NCI-H2081 (cell line): ENCODE data around the gene TUT4.

Experiments
- DNase-seq, 2 experiments: peaks; one replicate each; lab custom pipeline; 2025; lab: John Stamatoyannopoulos, UW

TUT4 gene

DNA sequence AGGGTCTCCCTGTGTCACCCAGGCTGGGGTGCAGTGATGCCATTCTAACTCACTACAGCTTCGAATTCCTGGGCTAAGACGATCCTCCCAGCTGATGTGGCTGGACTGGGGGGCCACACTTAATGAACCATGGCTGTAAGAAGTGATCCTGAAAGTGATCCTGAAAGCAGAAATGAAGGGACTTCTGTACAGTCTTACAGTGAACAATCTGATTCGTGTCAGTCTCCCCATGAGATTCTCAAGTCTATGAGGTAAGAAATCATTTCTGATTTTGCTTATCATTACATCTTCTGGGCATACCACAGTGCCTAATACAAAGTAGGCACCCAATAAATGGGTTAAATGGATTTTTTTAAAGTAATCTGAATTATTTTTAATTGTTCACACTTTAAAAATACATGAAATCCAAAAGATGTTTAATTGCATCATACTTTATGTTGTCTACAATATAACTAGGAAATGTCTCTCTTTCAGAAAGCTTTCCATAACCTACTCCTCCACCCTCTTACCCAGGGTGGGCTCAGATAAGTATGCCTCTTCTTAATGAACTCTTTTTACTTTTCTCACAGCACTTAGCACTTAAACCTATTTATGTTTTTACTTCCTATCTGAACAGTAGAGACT, 21.5 kb downstream of the TUT4 start:
- no peak for DNase-seq

DNA sequence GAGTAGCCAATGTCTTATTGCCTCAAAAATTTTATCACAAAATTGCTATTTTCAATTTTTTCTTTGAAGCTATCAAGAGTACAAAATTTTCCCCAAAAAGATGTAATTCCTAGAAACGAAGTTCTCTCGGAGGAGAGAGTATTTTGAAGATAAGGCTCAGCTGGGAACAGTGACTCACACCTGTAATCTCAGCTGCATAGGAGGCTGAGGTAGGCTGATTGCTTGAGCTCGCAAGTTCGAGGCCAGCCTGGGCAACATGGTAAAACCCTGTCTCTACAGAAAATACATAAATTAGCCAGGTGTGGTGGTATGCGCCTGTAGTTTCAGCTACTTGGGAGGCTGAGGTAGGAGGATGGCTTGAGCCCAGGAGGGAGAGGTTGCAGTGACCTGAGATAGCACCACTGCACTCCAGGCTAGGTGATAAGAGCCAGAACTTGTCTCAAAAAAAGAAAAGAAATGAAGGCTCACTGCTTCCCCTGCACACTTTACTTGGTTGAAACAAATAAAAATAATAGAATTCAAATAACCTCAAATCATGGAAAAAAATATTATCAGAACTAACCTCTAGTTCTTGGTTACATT, 22.2 kb downstream of the TUT4 start:
- no peak for DNase-seq

DNA sequence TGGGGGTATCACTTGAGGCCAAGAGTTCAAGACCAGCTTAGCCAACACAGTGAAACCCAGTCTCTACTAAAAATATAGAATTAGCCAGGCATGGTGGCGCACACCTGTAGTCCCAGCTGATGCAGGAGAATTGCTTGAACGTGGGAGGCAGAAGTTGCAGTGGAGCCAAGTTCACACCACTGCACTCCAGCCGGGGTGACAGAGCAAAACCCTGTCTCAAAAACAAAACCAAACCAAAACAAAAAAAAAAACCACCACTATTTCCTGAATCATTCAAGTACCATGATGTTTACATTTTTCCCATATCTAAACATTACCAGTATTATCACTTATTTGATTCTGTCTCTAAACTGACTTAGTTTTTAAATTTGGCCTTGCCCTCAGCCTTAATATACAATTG, 29.5 kb downstream of the TUT4 start:
- no peak for DNase-seq

DNA sequence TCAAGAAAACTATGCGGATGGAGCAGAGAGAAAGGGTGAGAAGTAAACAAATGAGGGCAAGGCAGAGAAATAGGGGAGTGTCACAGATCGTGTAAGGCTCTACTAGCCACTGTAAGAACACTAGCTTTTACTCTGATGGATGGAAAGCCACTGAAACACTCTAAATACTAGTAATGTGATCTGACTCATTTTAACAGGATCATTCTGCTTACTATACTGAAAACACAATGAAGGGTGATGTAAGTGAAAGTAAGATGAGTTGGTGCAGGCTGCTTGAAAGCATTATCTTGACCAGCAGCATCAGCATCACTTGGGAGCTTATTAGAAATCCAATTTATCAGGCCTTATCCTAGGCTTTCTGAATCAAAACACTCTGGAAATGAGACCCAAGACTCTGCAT, 32.7 kb downstream of the TUT4 start:
- no peak for DNase-seq

DNA sequence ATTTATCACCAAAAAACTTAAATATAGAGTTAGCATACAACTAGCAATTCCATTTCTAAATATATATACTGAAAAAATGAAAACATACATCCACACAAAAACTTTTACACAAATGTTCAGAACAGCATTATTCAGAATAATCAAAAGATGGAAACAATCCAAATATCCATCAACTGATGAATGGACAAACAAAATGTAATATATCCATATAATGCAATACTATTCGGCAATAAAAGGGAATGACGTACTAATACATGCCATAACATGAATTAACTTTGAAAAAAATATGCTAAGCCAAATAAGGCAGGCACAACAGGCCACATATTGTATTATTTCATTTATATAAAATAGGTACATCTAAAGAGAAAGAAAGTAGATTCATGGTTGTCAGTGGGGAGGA, 33.9 kb downstream of the TUT4 start:
- no peak for DNase-seq

DNA sequence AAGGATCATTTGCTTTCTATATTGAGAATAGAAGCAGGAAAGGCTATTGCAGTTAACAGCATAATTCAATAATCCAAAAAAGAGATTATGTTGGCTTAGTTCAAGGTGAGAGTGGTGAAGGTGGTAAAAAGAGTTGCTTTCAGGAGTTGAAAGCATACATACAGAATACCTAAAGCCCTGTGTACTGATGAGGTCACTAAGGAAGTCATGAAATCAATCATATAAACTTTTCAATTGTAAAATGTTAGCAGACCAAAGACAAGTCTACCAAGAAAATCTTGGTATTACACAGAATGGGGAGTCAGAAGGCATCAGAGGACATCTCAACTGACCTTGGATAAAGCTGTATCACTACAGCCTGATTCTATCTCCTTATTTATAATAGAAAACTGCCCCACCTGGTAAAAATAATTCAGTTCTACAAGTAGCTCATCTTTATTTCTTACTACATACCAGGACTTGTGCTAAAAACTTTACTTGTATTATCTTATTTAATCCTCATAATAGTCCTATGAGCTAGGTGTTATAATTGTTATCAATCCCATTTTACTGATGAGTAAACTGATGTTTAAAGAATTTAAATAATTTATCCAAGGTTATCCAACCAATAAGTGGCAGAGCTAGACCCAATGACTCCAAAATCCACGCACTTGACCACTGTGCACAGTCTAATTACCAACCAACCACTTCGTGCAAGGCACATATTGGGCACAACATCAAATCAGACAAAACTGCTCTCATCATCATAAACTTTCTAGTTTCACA, 40.9 kb downstream of the TUT4 start:
- DNase-seq = no peak

DNA sequence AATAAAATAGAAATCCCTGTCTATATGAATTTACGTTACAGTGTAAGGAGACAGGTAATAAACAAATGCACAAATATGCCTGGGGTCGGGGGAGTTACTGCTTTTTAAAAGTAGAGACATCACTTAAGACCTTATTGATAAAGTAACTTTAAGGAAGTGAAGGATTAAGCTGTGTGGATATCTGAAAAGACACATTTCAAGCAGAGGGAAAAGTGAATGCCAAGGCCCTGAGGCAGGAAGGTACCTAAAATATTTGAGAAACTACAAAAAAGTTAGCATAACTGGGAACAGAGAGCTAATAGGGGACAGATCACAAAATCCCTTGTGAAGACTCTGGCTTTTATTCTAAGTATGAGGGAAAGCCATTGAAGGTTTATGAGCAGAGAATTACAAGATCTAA, 41.5 kb downstream of the TUT4 start:
- no peak for DNase-seq

DNA sequence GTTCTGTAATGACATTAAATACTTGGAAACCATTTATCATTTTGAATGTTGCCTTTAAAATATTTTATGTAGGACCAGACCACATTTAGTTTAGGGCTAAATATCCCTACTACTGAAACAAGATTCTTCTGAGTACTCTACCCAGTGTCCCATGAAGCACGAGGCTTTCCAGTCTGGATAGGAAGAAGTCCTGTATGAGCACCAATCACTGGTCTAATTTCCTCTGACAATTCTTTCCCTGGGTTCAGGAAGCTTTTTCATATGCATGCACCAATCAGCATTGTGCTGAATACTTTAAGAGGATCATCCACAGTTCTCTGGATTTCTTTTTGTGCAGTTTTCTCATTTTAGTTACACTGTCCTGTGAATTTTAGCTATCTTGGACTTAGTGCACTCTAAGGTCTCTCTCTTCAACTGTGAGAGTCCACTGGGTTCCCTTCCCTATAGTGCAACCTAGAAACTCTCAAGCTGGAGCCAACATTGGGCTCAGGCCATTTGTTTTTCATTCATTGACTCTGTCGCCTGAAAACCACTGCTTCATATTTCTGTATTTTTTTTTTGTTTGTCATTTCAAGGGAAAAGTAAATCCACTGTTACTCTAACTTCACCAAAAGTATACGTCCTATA, 45.9 kb downstream of the TUT4 start:
- DNase-seq = no peak

DNA sequence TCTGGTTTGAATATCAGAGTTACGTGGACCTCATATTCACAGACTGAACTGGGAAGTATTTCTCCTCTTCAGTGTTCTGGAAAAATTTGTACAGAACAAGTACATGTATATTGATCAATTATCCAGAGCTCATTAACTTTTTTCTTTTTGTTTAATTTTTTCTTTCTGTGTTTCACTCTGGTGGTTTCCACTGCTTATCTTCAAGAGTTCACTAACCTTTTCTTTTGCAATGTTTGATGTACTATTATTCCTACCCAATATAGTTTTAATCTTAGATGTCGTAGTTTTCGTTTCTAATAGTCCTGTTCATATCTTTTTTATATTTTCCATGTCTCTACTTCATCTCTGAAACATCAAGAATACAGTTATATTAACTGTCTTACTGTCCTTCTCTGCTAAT, 46.5 kb downstream of the TUT4 start:
- DNase-seq = no peak

DNA sequence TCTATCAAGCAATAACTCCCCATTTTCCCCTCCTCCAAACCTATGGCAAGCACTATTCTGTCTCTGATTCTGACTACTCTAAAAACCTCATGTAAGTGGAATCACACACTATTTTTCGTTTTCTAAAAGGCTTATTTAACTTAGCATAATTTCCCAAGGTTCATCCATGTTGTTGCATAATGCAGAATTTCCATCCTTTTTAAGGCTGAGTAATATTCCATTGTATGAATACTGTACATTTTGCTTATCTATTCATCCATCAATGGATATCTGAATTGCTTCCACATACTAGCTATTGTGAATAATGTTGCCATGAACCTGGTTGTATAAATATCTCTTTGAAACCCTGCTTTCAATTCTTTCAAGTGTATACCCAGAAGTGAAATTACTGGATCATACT, 48.2 kb downstream of the TUT4 start:
- DNase-seq = no peak

DNA sequence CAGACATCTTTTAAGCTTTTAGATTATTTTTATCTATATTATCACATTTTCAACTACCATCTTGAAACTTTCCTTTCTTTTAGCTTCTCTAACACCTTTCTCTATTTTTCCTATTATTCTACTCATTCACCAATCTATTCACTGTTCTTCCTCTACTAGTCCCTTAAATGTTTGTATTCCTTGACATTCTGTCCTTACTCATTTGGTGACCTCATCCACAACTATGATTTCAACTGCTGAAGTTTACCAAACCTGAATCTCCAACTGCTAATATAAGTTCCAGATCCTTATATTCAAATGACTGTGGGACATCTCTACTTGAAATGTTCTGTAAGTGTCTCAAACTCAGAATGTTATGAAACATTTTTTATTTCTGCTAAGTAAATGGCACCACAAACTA, 49.2 kb downstream of the TUT4 start:
- no peak for DNase-seq

DNA sequence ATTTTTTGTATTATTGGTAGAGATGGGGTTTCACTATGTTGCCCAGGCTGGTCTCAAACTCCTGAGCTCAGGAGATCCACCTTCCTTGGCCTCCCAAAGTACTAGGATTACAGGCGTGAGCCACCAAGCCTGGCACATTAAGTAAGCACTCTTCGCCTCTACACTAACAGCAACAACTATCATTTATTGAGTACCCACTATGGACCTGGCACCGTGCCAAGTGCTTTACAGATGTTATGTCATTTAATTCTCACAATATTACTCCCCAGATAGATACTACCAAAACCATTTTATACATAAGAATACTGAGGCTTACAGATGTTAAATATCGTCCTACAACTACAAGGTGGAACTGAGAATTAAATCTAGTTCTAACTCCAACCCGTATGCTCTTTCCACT, 50.1 kb downstream of the TUT4 start:
- DNase-seq = no peak

DNA sequence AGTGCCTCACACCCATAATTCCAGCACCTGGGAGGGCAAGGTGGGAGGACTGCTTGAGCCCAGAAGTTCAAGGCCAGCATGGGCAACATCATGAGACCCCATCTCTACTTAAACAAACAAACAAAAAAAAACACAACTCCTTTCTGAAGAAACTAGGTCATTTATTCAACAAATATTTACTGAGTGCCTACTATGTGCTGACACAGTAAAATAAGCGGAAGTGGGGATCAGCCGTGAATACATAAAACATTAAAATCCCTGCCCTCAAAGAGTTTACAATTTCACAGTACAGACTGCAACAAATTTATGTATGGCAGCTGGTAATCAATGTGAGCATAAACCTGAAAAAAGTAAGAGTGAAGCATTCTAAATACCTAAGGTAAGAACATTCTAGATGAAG, 65.3 kb downstream of the TUT4 start:
- no peak for DNase-seq

DNA sequence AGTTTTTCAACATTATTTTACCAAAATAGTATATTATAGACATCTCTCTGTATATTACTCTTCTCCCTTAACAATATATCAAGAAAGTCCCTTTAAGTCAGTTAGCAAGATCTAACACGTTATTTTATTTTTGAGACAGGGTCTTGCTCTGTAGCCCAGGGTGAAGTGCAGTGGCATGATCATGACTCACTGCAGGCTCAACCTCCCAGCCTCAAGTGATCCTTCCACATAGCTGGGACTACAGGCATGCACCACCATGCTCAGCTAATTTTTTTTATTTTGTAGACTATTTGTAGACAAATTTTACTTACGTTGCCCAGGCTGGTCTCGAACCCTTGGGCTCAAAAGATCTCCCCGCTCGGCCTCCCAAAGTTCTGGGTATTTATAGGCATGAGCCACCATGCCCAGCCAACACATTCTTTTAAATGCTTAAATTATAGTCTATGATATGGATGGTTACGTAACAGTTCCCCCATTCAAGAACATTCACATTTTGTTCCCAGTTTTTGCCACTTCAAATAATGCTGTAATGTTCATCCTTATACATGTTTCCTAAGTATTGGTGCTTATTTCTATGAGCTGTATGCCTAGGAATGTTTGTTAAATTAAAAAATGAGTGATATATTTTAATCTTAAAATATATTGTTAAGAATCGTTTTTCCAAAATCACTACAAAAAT, 70.4 kb downstream of the TUT4 start:
- DNase-seq = no peak

DNA sequence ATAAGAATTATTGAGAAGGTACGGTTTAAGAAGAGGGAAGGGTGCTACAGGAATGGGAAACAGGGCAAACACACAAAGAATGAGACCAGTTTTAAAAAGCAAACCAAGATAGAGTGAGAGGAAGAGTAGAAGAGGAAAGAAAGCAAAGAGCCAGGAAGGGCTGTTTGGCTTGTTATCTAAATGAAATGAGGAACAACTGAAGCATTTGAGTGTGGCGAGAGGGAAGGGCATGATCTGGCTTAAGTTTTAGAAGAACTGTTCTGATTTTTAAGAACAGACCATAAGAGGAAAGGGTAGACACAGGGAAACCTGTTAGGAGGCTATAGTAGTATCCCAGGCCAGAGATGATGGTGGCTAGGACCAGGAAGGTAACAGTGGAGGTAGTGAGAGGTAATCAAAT, 73.8 kb downstream of the TUT4 start:
- no peak for DNase-seq

DNA sequence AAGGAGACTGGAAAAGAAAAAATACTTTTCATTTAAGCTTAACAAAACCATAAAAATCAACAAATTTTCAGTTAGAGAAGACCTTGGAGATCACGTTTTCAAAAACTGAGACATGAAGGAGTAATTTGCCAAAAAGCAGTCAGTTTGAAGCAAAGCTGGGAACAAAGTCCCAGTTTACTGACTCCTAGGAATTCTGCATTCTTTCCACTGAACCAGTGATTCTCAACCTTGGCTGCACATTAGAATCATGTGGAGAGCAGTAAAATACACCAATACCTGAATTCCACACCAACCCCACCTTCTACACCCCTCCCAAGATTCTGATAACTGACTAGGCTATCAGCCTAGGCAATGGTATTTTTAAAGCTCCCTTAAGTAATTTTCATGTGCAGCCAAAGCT, 75.0 kb downstream of the TUT4 start:
- no peak for DNase-seq

DNA sequence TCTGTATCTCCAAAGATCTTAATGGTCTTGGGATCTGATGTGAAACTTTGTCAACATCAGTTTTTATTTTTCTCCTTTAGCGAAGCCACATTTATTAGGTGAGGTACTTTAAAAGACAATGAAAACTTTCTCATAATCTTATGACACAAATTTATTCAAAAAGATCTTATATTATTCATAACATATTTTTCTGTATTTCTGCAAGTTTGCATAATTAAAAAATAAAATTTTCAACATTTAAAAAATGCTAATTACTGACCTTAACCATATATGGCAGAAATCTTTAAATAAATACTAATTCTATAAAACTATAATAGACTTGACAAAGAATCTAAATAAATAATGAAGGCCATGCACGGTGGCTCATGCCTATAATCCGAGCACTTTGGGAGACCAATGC, 75.9 kb downstream of the TUT4 start:
- DNase-seq = no peak

DNA sequence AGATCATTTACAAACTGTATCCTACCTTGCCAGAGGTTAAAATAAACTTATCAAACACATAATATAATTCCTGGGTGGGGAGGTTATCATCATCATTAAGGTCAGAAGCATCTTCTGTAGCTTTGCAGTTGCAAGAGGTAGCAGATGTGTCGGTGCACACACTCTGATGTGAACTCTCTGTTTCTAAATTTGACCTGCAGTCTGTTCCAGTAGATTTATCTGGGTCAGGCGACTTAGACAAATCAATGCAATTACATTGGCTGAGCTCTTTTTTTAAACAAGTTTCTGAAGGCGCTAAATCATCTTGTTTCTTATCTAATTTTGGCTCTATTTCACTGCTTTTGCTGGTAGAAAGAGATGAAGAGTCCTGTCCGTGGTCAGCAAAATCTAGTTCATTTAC, 78.1 kb downstream of the TUT4 start:
- DNase-seq = no peak

DNA sequence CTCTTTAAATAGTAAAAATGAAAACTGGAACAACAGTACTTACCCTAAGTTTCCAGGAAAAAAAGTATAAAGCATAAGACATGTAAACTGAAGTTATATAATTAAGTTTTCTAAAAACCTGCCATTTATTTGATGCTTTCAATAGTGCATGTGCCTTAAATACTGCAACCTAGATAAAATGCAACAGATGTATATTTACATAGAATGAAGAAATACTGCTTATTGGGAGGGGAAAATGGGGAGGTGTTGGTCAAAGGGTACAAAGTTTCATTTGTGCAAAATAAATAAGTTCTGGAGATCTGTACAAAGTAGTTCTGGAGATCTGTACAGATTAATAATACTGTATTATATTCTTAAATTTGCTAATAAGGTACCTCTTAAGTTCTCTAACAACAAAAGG, 79.9 kb downstream of the TUT4 start:
- DNase-seq = no peak

DNA sequence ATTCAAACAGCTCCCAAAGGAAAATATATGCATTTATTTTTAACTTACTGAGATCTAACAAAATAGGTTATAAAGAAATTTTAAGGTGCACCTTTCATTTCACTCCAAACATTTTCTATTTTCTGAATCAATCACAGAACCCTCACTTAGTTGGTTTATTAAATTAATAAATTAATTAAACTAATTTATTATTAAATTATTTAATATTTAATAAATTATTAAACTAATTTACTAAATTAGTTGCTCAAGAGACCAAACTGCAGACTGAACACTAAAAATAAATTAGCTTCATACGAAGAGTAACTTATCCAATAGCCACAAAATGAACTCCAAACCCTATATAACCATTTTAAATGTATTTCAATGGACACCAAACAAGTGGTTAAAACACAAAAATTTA, 80.5 kb downstream of the TUT4 start:
- no peak for DNase-seq

DNA sequence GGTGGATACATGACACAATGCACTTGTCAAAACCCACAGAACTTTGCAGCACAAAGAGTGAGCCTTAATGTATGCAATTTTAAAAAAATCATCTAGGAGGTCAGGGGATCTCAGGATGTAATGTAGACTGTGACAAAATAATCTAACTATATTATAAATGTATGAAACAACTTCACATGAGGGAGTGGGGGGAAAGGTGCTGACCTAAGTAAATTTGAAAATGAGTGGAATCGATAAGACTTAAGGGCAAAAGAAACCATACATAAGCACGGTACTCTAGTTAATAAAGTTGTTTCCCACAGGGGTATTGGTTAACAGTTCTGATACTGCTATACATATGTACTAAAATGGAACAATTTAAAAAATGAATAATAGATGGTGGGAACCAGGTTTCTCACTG, 83.8 kb downstream of the TUT4 start:
- DNase-seq = no peak

DNA sequence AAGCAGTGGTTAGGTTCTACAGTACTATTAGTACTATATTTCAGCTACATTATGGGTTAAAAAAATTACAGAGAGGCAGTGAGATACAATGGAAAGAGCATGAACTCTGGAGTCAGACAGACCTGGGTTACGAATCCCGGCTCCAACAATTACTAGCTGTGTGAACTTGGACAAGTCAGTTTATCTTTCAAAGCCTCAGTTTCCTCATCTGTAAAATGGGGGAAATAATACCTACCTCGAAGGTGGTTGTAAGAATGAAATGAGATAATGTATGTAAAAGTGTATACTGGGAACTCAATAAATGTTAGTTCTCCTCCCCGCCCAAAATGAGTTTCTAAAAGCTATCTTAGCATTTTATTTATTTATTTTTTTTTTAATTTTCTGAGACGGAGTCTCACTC, 89.0 kb downstream of the TUT4 start:
- DNase-seq = no peak

DNA sequence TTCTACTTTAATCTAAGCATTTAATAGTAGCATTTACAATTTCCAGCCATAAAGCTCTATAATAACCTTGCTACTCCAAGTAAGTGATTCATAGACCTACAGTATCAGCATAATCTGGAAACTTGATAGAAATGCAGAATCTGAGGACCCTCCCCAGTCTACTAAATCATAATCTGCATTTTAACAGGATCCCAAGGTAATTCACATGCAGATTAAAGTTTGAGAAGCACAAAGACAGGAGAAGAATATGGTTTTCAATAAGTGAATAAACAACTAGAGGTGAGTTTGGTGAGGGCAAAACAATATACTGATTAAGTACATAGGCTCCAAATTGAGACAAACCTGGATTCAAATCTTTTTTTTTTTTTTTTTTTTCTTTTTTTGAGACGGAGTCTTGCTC, 91.1 kb downstream of the TUT4 start:
- no peak for DNase-seq
